ENCODE data around the gene GRK5.

DNA sequence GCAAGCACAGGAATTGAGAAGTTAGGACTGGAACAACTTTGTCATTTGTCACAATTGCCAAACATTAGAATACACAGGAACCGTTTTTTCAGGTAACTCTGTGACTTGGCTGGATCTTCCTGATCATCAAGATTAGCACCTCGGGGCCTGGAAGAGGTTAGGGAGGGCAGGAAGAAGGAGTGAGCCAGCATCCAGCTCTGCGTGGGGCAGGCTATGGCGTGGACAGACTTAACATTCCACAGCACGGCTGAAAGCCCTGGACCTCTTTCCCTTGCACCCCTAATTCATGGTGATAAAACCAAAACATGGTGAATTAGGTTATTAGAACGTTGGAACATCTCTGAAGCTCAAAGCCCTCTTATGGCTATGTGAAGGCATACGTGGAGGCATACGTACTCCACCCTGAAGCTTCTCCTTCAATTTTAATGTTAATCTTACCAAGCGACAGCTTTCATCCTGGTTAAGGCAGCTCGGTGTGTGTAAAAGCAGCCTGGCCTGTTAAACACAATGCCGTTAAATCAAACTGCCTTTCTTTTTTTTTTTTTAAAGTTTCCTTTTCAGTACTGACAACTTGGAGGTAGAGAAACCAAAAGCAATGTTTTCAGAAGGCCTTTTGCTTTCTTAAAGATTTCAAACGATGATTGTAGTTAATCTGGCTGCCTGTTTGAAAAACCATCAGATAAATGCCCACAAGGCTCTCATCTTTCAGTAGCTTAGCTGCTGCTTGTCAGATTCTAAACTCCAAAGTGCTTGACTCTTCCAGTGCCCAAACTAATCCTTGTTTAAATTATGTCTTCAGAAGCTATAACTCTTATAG is 4.5 kb downstream of the GRK5 start:
- TF ChIP-seq EZH2 (IDR thresholded peaks at IDR 0.05; ENCODE audit: insufficient read depth, poor library complexity, severe bottlenecking) (no peak), EZH2phosphoT487 (IDR thresholded peaks at IDR 0.05; ENCODE audit: insufficient read depth, low read depth) (no peak)
